Stimulated activated CD4-positive, alpha-beta T cell treated with anti-CD3 and anti-CD28 coated beads, Interleukin-1b, Interleukin-23, amount 100 ng/mL, for 48 hours (primary cell): ENCODE data around the gene TRIM28.
"Not testable (repeated sequence)": the region's sequence is repeated elsewhere in the genome, so short reads cannot be mapped to it uniquely, and the experiment has no call there.

Experiments used
- DNase-seq: peaks from one replicate; pipeline ENCODE4 v3.0.0-alpha.2; 2020

The TRIM28 gene

DNA sequence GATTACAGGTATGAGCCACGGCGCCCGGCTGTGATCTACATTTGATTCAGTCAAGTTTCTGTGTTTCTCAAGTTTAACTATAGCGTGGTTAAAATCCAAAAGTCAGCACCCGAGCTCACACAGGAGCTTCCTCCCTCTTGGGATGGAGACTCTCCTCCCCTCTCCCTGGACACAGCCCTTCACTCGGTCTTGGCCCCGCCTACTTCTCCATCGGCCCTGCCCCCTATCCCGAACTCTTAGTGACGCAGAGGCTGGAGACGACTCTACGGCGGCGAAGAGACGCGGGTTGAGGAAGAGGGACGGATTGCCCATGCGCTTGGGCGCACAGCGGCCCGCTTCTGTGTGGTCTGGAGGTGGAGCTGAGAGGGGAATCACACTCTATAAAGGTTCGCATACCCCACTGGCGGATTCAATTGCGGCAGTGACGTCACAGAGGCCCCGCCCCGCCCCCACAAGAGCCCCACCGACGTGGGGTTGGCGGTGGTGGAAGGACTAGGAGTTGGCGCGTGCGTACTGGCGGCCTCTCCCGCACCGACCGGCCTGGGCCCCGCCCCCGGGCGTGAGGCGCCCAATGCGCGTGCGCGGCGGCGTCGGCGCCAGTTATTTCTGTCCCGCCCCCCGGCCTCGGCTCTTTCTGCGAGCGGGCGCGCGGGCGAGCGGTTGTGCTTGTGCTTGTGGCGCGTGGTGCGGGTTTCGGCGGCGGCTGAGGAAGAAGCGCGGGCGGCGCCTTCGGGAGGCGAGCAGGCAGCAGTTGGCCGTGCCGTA lies at the start of gene TRIM28:
TSS of gene TRIM28 (plus strand) at position 239 of the 765 bp plus-strand sequence. CDS start 694 bp downstream, outside the sequence.
- DNase-seq, result peak; percentile 100

DNA sequence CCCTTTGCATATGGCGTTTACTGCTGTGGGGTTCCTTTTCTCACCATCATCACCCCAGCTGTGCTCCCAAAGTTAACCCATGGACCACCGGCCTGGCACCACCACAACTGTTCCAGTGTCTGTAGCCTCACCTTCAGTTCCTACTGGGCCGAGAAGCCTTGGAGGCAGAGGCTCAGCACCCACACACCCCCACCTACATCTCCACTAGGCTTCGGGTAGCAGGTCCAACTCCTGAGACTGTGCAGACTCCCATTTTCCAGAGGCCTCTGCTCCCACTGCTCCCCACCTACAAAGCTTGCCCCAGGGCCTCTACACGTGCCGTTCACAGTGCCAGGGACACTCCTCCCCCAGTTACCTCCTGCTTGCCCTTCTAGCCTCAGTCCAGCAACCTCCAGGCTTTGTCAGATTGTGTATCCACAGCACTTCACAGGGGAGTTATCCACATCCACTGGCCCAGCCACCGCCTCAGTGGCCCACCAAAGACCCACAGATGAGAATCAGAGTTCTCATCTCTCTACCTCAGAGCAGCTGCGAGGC lies 46.2 kb upstream of the TRIM28 start:
- no peak for DNase-seq

DNA sequence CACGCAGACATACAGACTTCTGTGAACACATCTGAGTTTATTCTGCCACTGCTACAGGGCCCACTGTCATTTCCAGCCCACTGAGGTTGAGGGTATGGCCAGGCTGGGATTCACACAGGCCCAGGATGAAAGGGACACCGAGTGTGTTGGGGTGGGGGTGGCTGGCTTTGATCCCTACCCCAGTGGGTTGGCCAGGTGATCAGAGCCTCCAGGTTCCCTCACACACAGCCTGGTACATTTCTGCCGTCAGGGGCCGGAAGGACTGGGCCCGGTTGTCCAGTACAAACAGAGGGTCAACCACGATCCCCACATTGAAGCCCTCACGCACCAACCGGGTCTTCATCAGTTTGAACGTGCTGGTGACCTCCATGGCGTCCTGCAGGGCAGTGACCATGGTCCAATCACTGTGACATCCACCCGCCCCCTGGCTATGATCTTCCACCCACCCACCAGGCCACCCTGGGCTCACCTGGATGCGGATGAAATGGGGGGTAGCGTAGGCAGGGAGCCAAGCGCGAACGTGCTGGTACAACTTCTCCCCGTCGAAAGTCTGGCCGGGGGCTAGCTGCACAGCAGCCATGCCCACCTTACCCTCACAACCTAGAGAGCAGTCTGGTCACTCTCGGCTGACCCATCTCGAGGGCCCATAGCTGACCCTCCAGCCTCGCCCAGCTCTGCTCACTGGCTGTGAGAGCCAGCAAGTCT lies 45.4 kb upstream of the TRIM28 start:
- DNase-seq, result no peak

DNA sequence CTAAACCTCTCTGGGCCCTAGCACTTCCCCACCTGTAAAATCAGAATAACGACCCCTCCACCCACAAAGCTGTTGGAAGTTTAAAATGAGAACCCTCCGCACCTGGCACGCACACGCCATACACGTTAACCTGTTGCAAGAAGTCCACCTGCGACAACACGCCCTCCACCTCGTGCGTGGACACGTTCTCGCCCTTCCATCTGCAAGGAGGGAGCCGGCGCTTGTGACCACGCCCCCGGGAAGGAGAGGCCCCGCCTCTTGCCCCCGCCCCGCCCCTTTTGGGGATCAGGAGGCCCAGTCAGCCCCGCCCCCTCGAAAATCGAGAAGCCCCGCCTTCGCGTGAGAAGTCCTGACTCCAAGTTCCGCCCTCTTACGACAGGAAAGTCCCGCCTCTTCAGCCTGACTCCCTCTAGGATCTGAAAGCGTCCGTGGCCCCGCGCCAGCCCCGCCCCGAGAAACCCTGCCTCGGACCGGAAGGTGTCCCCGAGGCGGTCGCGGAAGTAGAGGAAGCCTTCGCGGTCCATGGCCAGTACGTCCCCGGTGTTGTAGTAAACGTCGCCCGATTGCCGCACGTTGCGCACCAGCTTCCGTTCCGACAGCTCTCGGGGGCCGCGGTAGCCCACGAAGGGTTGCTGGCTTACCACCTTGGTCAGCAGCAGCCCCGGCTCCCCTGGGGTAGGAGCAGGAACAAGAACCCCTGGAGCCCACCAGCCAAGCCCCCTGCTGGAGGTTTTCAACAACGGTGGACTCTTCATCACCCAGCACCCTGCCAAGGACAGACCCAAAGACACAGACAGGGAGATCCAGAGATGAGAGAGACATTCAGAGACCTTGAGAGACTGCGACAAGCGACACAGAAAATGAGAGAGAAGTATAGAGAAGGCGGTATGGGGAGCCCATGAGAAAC lies 44.6 kb upstream of the TRIM28 start:
- peak; percentile 99 for DNase-seq

DNA sequence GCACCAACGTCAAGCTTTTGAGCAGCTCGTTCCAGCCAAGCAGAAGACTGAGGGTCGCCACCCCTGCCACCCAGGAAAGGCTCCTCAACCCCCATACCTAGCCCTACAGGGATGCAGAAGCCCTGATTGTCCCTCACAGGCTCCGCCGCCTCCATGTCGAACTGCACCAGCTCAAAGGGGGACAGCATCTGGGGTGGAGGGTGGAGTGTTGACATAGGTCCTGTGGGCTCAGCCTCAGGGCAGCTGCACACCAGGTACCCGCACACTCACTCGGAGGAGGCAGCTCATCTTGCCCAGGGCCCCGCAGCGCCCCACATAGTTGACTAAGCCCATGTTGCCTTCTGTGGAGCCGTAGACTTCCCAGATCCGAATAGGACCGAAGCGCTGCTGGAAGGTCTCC lies 43.6 kb upstream of the TRIM28 start:
- DNase-seq, result no peak

DNA sequence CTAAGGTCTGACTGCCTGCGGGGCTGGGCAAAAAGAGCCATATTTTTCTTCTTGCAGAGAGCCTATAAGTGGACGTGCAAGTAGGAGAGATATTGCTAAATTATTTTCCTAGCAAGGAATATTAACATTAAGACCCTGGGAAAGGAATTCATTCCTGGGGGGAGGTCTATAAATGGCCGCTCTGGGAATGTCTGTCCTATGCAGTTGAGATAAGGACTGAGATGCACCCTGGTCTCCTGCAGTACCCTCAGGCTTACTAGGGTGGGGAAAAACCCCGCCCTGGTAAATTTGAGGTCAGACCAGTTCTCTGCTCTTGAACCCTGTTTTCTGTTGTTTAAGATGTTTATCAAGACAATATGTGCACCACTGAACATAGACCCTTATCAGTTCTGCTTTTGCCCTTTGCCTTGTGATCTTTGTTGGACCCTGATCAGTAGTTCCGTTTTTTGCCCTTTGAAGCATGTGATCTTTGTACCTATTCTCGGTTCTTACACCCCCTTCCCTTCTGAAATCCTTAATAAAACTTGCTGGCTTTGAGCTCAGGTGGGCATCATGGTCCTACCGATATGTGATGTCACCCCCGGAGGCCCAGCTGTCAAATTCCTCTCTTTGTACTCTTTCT lies 36.2 kb upstream of the TRIM28 start:
- DNase-seq, result not testable (repeated sequence)

- DNase-seq, result no peak
Measured at GRCh38 chr19:58509731-58510083, 34.2 kb upstream of the TRIM28 start.

DNA sequence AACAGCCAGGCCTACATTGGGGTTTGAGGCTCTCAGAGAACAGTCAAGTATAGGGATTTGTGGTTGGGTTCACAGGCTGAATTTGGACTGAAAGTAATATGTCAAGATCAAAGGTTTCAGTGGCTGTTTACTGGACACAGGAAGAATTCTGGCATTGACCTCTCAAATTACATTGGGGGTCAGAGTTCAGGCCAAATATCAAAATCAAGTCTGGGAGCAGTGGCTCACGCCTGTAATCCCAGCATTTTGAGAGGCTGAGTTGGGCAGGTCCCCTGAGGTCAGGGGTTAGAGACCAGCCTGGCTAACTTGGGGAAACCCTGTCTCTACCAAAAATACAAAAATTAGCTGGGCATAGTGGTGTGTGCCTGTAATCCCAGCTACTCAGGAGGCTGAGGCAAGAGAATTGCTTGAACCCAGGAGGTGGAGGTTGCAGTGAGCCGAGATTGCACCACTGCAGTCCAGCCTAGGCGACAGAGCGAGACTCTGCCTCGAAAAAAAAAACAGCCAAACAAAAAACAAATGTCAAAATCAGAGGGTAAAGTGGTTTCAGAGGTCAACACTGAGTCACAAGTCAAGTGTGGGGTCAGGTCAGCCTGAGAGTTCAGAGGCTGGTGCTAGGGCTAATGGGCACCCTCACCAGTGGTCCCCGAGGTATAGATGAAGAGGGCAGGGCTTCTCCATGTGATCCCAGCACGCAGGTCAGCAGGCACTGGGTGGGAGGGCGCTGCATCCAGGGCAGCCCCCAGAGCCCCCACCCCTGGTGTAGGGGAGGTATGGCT lies 33.6 kb upstream of the TRIM28 start:
- no peak for DNase-seq

- DNase-seq, result no peak
Measured at GRCh38 chr19:58511353-58512208, 32.3 kb upstream of the TRIM28 start, which contains the start of gene SLC27A5. Gene SLC27A5, minus strand, starts transcription at chr19:58511992. Its CDS starts 37 bp downstream, at chr19:58511955.

DNA sequence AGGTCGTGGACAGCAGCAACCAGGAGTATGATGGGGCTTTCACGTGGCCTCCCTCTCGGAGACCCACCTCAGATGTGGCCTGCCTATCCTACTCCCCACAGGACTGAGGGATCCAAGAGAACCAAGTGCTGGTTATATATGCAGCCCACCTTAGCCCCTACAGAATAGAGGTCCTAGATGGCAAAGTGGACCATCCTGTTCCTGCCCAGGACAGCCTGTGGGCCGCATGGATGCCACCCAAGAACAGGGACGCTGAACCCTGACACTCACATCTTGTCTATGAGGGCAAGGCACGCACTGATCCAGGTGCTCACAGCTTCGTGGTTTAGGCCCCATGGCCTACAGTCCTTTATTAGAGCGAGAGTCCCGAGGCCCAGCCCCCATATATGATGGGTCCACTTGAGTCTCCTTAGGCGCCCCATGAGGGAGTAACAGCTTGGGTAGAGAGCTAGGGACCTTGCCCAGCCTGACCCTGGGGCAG lies 30.6 kb upstream of the TRIM28 start:
- DNase-seq, result no peak

GRCh38 chr19:58513694-58514563 lies 29.9 kb upstream of the TRIM28 start:
- peak; percentile 96 for DNase-seq

DNA sequence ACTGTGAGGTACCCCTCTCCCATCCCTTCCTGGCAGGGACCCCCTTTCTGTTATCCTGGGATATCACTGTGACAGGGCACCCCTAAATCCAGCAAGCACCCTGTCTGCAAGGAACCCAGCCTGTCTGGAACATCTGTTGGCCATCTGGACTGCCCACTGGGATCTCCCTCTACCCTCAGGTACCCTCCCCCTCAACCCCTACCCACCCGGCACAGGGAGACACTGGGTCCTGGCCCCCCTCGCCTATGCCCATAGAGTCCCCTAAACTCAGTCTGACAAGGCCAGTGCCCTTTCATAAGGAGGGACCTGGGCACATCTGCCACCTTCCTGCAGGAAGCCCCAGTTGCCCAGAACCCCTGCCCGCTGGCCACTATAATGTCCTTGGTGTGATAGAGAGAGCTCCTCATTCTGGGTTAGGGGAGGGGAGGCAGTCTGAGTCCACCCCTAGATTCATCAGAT lies 29.3 kb upstream of the TRIM28 start:
- no peak for DNase-seq

DNA sequence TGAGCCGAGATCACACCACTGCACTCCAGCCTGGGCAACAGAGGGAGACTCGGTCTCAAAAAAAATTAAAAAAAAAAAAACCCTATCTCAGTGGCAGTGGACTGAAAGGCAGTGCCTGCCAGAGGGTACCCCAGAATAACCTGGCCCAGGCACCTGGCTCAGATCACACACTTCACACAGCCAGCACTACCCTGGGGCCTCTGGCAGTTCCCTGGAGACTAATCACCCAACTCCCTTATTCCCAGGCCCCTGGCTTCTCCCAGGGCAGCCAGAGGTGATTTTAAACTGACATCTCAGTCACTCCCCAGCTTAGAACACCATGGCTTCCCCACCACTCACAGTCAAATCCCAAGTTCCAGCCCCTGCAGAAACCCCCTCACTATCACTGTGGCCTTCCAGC lies 28.6 kb upstream of the TRIM28 start:
- DNase-seq, result no peak

GRCh38 chr19:58516246-58516836 lies 27.5 kb upstream of the TRIM28 start:
- DNase-seq, result no peak

DNA sequence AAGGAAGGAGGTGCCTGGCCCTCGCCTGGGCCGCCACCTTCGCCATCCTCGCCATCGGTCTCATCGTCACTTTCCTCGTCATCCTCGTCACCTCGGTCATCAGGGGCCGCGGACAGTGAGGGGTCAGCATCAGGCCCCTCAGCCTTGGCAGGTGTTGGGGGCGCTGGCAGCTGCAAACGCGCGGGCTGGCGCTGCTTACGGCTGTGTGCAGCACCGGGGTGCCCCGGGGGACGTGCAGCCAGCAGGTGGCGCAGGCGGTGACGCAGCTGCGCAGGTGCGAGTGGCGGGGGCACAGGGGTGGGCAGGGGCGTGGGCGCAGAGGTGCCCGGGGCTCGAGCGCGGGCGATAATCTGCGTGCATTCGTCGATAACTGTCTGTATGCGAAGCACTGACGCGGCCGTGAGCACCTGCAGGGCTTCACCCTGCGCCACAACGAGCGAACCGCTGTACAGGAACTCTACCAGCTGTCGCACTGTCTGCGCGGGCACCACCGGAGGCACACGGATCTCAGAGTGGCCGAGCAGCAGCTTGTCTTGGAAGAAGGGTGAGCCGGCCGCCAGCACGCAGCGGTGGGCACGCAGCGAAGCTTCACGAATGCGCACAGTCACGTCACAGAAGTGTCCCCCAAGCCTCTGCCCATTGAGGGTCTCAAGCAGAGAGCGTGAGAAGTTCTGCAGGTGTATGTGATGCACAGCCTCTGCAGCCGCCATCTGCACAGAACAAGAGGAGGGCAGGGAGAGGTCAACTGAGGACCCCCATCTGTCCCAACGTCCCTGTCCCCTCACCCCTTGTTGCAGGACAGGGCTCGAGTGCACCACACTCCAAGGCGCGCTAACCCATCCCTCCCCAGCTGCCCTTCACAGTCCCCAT lies 26.7 kb upstream of the TRIM28 start:
- no peak for DNase-seq

GRCh38 chr19:58518256-58519086 lies 25.4 kb upstream of the TRIM28 start:
- DNase-seq, result no peak

DNA sequence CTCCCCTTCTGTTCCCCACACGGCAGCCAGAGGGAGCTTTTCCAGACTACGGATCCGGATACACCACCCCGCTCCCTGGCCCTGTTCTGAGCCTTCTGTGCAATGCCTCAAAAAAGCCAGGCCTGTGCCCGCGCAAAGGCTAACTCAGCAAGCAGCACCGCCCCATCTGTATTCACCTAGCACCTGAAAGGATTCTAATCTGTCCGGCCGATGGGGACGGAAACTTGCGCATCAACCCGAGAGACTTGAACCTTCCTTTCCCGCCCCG lies 24.8 kb upstream of the TRIM28 start:
- peak; percentile 61 for DNase-seq
